H1 (cell line): ENCODE results near the gene KRTAP4-1. TPM values are rescaled to one million over a fixed set of nuclear protein-coding genes. Genes with fewer than 3 reads are reported as not detected.

Experiments used
- CTCF ChIA-PET: fragments of 300-600 bp; sonication (Branson Sonifier 250); formaldehyde crosslinking; loops from one replicate; lab custom pipeline; 2021; ENCODE audit not compliant: partially characterized antibody; lab: Charles Lee
- POLR2A ChIA-PET: fragments of 300-600 bp; sonication (Branson Sonifier 250); formaldehyde crosslinking; loops from one replicate; lab custom pipeline; 2021; ENCODE audit warnings: inconsistent platforms; ENCODE audit not compliant: partially characterized antibody; lab: Charles Lee
- DNase-seq, 2 experiments: peaks; one replicate each; pipeline versions ENCODE4 v3.0.0 to v3.0.0-alpha.2; 2010 to 2022; ENCODE audit warnings: low spot score in 2 of 2, low read depth in 1 of 2, mixed read lengths in 1 of 2
- FAIRE-seq: peaks from 2 replicates; lab custom pipeline; 2011; peaks lifted over from hg19 to GRCh38; lab: Jason Lieb, UNC
- H2AFZ ChIP-seq: 2 replicates; pipeline ENCODE4 v1.8.1; 2012; ENCODE audit warnings: low read length, inconsistent platforms
- H2AK5ac ChIP-seq: 2 replicates; pipeline ENCODE4 v1.6.1; 2013; ENCODE audit warnings: low read depth, low read length
- H2BK120ac ChIP-seq: replicated peaks from 2 replicates; pipeline ENCODE3; 2013; ENCODE audit warnings: low read depth, low read length, inconsistent platforms
- H2BK12ac ChIP-seq: 2 replicates; pipeline ENCODE4 v1.6.1; 2013; ENCODE audit warnings: low read depth, low read length
- H2BK15ac ChIP-seq: 2 replicates; pipeline ENCODE4 v1.6.1; 2013; ENCODE audit warnings: low read length
- H2BK20ac ChIP-seq: 2 replicates; pipeline ENCODE4 v1.6.1; 2013; ENCODE audit warnings: low read length
- H2BK5ac ChIP-seq: 2 replicates; pipeline ENCODE4 v1.6.1; 2013; ENCODE audit warnings: low read depth, low read length
- H3K14ac ChIP-seq: 2 replicates; pipeline ENCODE4 v1.6.1; 2013; ENCODE audit warnings: inconsistent platforms; ENCODE audit not compliant: insufficient read length
- H3K18ac ChIP-seq: 2 replicates; pipeline ENCODE4 v1.6.1; 2013; ENCODE audit warnings: low read length; ENCODE audit errors: extremely low read depth
- H3K23ac ChIP-seq: 2 replicates; pipeline ENCODE4 v1.6.1; 2013; ENCODE audit warnings: inconsistent platforms; ENCODE audit not compliant: insufficient read length
- H3K23me2 ChIP-seq: 2 replicates; pipeline ENCODE4 v1.6.1; 2013; ENCODE audit warnings: low read depth, low read length
- H3K27ac ChIP-seq: 2 replicates; pipeline ENCODE4 v1.6.1; 2011; ENCODE audit warnings: low read depth, low read length, inconsistent platforms
- H3K27me3 ChIP-seq, 4 experiments: replicated peaks in 1 of 4; 1 replicate in 1 of 4; 2 replicates in 3 of 4; pipeline versions ENCODE4 v1.6.1 to v1.8.1; 2011 to 2013; ENCODE audit warnings: low read length in 3 of 4, mild to moderate bottlenecking in 3 of 4, inconsistent platforms in 2 of 4, mixed read lengths in 2 of 4, moderate library complexity in 1 of 4; ENCODE audit not compliant: control insufficient read depth in 3 of 4, insufficient read depth in 3 of 4; ENCODE audit errors: extremely low read depth in 1 of 4
- H3K36me3 ChIP-seq, 4 experiments: 2 replicates each; pipeline versions ENCODE4 v1.6.1 to v1.8.1; 2011 to 2013; ENCODE audit warnings: mild to moderate bottlenecking in 4 of 4, low read length in 3 of 4, moderate library complexity in 2 of 4, control low read depth in 1 of 4, inconsistent platforms in 1 of 4; ENCODE audit not compliant: insufficient read depth in 4 of 4, control insufficient read depth in 2 of 4
- H3K4ac ChIP-seq: replicated peaks from 2 replicates; pipeline ENCODE3; 2013; ENCODE audit warnings: low read length, low read depth, mixed read lengths, inconsistent platforms; ENCODE audit not compliant: insufficient read length
- H3K4me1 ChIP-seq, 4 experiments: replicated peaks in 1 of 4; 1 replicate in 1 of 4; 2 replicates in 3 of 4; pipeline versions ENCODE4 v1.6.1 to v1.8.1; 2011 to 2013; ENCODE audit warnings: low read length in 3 of 4, inconsistent platforms in 2 of 4, mixed read lengths in 1 of 4; ENCODE audit not compliant: insufficient read depth in 4 of 4, control insufficient read depth in 3 of 4
- H3K4me2 ChIP-seq, 2 experiments: 2 replicates each; pipeline versions ENCODE4 v1.6.1 to v1.8.1; 2011 to 2013; ENCODE audit warnings: low read depth in 2 of 2, low read length in 2 of 2, control low read depth in 1 of 2, inconsistent platforms in 1 of 2, mild to moderate bottlenecking in 1 of 2; ENCODE audit not compliant: insufficient read depth in 1 of 2
- H3K4me3 ChIP-seq, 4 experiments: fragments of 200-600, 300-600 bp in 1 of 4; sonication (generic), shearing (Covaris generic), sonication (Bioruptor Twin) in 1 of 4; 2 replicates each; pipeline versions ENCODE4 v1.5.1 to v1.8.1; 2011 to 2016; ENCODE audit warnings: low read length in 4 of 4, low read depth in 3 of 4, control low read depth in 2 of 4, inconsistent platforms in 2 of 4, mild to moderate bottlenecking in 2 of 4, mixed read lengths in 1 of 4, moderate library complexity in 1 of 4; ENCODE audit not compliant: insufficient read depth in 2 of 4; ENCODE audit errors: extremely low read depth in 1 of 4
- H3K56ac ChIP-seq: replicated peaks from 2 replicates; pipeline ENCODE3; 2013; ENCODE audit warnings: low read depth, mild to moderate bottlenecking, mixed read lengths, low read length, inconsistent platforms; ENCODE audit not compliant: insufficient read length
- H3K79me1 ChIP-seq: 2 replicates; pipeline ENCODE4 v1.6.1; 2013; ENCODE audit warnings: low read depth, low read length, control low read depth
- H3K79me2 ChIP-seq, 2 experiments: 2 replicates each; pipeline versions ENCODE4 v1.6.1 to v1.8.1; 2012 to 2013; ENCODE audit warnings: low read length in 2 of 2, mild to moderate bottlenecking in 2 of 2, inconsistent platforms in 1 of 2; ENCODE audit not compliant: insufficient read depth in 2 of 2, control insufficient read depth in 1 of 2
- H3K9ac ChIP-seq, 4 experiments: replicated peaks in 1 of 4; 1 replicate in 1 of 4; 2 replicates in 3 of 4; pipeline versions ENCODE4 v1.6.1 to v1.8.1; 2011 to 2013; ENCODE audit warnings: low read depth in 3 of 4, low read length in 3 of 4, control low read depth in 2 of 4, mild to moderate bottlenecking in 2 of 4, moderate library complexity in 2 of 4, inconsistent platforms in 1 of 4; ENCODE audit errors: extremely low read depth in 1 of 4
- H3K9me3 ChIP-seq, 2 experiments: 2 replicates each; pipeline versions ENCODE4 v1.6.1 to v1.8.1; 2012 to 2013; ENCODE audit warnings: mild to moderate bottlenecking in 2 of 2, moderate library complexity in 2 of 2, control low read depth in 1 of 2, inconsistent platforms in 1 of 2, low read depth in 1 of 2, low read length in 1 of 2, mixed read lengths in 1 of 2; ENCODE audit not compliant: insufficient read depth in 2 of 2
- H4K20me1 ChIP-seq, 2 experiments: replicated peaks in 1 of 2; 2 replicates each; pipeline versions ENCODE3 to v1.8.1; 2011 to 2013; ENCODE audit warnings: inconsistent platforms in 2 of 2, low read length in 2 of 2, mild to moderate bottlenecking in 1 of 2; ENCODE audit not compliant: insufficient read depth in 2 of 2, control insufficient read depth in 1 of 2
- H4K5ac ChIP-seq: 2 replicates; pipeline ENCODE4 v1.6.1; 2013; ENCODE audit warnings: low read length, low read depth, mixed read lengths, inconsistent platforms; ENCODE audit not compliant: insufficient read length
- H4K8ac ChIP-seq: 2 replicates; pipeline ENCODE4 v1.8.0; 2013; ENCODE audit warnings: mild to moderate bottlenecking, moderate library complexity, low read length, inconsistent platforms; ENCODE audit not compliant: insufficient read depth; ENCODE audit errors: extremely low read depth
- H4K91ac ChIP-seq: replicated peaks from 2 replicates; pipeline ENCODE3; 2013; ENCODE audit warnings: low read length, mixed read lengths, inconsistent platforms; ENCODE audit not compliant: insufficient read length
- BACH1 ChIP-seq: IDR thresholded peaks from 2 replicates; pipeline ENCODE4 v1.6.1; 2012; ENCODE audit warnings: low read length, improper control_type of control experiment
- CBX8 ChIP-seq: fragments of 300-800, 300-1000 bp; sonication (generic); IDR thresholded peaks from 2 replicates; pipeline ENCODE4 v1.7.1; 2016; ENCODE audit warnings: low read depth, low read length, borderline replicate concordance
- CEBPB ChIP-seq: IDR thresholded peaks from 2 replicates; pipeline ENCODE4 v1.6.1; 2012; ENCODE audit warnings: low read depth, low read length
- HDAC6 ChIP-seq: IDR thresholded peaks from one replicate; pipeline ENCODE4 v1.7.1; 2012; ENCODE audit warnings: low read depth, mild to moderate bottlenecking, inconsistent platforms, low read length, moderate library complexity
- POLR2A ChIP-seq, 2 experiments: IDR thresholded peaks; 1 replicate in 1 of 2; 2 replicates in 1 of 2; pipeline ENCODE4 v1.6.1; 2011; ENCODE audit warnings: low read depth in 2 of 2, low read length in 2 of 2, mild to moderate bottlenecking in 2 of 2; ENCODE audit errors: control extremely low read depth in 1 of 2
- RAD21 ChIP-seq, 2 experiments: IDR thresholded peaks in 1 of 2; conservative IDR thresholded peaks in 1 of 2; 2 replicates each; pipeline ENCODE4 v1.6.1; 2011; ENCODE audit warnings: low read depth in 2 of 2, low read length in 2 of 2, improper control_type of control experiment in 1 of 2, inconsistent platforms in 1 of 2, mild to moderate bottlenecking in 1 of 2, moderate library complexity in 1 of 2
- TCF12 ChIP-seq: IDR thresholded peaks from 2 replicates; pipeline ENCODE4 v1.6.1; 2011; ENCODE audit warnings: low read depth, mild to moderate bottlenecking, low read length
- WGBS, 2 experiments: shearing (Covaris generic) in 1 of 2; methylation state at CpG; one replicate each; pipeline versions ENCODE4 v1.1.6 to v1.1.7; 2013 to 2015; ENCODE audit warnings: low lambda C conversion rate in 2 of 2, mixed read lengths in 2 of 2, inconsistent platforms in 1 of 2, low coverage in 1 of 2, missing lambda C conversion rate in 1 of 2; ENCODE audit not compliant: insufficient replicate concordance in 2 of 2, insufficient coverage in 1 of 2, insufficient read length in 1 of 2; ENCODE audit errors: extremely low coverage in 1 of 2, missing lambda C conversion rate in 1 of 2; 5-methylcytosine and 5-hydroxymethylcytosine counted together
- polyA plus RNA-seq, 7 experiments: library from polyadenylated mRNA; depleted of rRNA in 3 of 7; stranded (reverse) in 5 of 7; unstranded in 2 of 7; fragments of >200 nt in 5 of 7; fragments of 200-250 nt in 2 of 7; gene quantifications; 1 replicate in 5 of 7; 2 replicates in 1 of 7; 4 replicates in 1 of 7; pipeline versions ENCODE4 v1.2.1 to v1.2.3, GENCODE V29; 2011 to 2013; ENCODE audit warnings: missing spikeins in 2 of 7, mixed read lengths in 2 of 7
- total RNA-seq: library from RNA; stranded (reverse); fragmentation: NEBNext Ultra II Directional; extraction: Animal tissue kit (Norgen Biotek cat#: 25700); gene quantifications from 2 replicates; pipeline ENCODE4 v1.2.1, GENCODE V29; 2021

KRTAP4-1 gene
- total and polyA plus RNA-seq, 2 of the 8 experiments (the other 6 are each of a cell fraction or from before 2014, with no cell fraction given) = not detected

DNA sequence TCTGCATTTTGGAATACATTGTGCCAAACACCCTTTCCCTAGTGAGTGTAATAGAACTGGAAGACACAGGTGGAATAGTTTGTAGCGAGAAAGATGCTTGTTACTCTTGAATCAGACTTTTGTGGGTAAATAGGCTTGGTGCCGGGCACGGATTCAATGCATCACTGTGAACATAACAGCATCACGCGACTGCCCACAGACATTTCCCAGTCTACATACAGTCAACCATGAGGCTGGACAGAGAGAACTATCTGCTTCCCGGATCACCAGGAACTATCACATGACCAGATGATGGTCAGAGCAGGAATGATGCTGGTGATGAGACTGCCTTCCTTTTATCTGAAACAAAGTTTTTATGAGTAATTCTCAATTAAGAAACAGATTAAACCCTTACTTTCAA lies 41.3 kb upstream of the KRTAP4-1 start:
- Histone ChIP-seq H3K56ac (no peak overlapping the region), H4K20me1 (no peaks in the 10 kb centered on the region), H3K27me3 (no peaks in the 10 kb centered on the region), H3K14ac (no peak overlapping the region), H3K27ac (no peak overlapping the region), H4K5ac (no peak overlapping the region), H3K79me1 (no peaks in the 10 kb centered on the region), H3K23me2 (no peaks in the 10 kb centered on the region), H3K9ac (no peak overlapping the region), H3K79me2 (no peaks in the 10 kb centered on the region), H2BK12ac (no peak overlapping the region), H3K4me2 (no peak overlapping the region), H3K9me3 (no peaks in the 10 kb centered on the region), H2BK5ac (no peak overlapping the region), H2AFZ (peak overlapping the region; percentile 33; the same call in 1 of the 2 replicates), H3K23ac (no peak overlapping the region), H3K36me3 (no peaks in the 10 kb centered on the region), H2BK120ac (no peak overlapping the region), H2AK5ac (no peak overlapping the region), H3K4ac (no peak overlapping the region), H3K4me1 (no peaks in the 10 kb centered on the region), H2BK20ac (no peak overlapping the region), H3K4me3 (no peak overlapping the region), H4K8ac (no peak overlapping the region), H4K91ac (no peak overlapping the region), H2BK15ac (no peak overlapping the region), H3K18ac (no peak overlapping the region)
- TF ChIP-seq CBX8 (no peak), HDAC6 (no peak), POLR2A (IDR thresholded peaks at IDR 0.05; ENCODE audit: control extremely low read depth in 1 of 2, low read depth in 2 of 2, low read length in 2 of 2) (no peak), RAD21 (IDR thresholded peaks at IDR 0.05 in 1 of 2, conservative IDR thresholded peaks at IDR 0.05 in 1 of 2; ENCODE audit: low read depth in 2 of 2, low read length in 2 of 2) (no peak), TCF12 (no peak), BACH1 (no peak), CEBPB (no peak)
- 97% methylated on average over 6 of the region's 6 CpGs; no CpG with 5 or more reads in 1 of the 2 experiments for WGBS, 2 experiments
- ChIA-PET CTCF (interaction anchor here (1.1 kb wide), 1 partner anchor 14 kb away, joined by 3 read pairs; no protein-coding TSS in a partner anchor), POLR2A (no interaction called here)
- no peak for FAIRE-seq
- no peak for DNase-seq
